GM12874 (cell line): Measurements from ENCODE around the gene TNFSF4.

ENCODE experiments used
- CTCF ChIP-seq: IDR thresholded peaks from 2 replicates; pipeline ENCODE4 v1.5.1; 2011; ENCODE audit warnings: low read depth, mild to moderate bottlenecking, control low read depth, low read length, moderate library complexity; ENCODE audit not compliant: insufficient read depth

The TNFSF4 gene

DNA sequence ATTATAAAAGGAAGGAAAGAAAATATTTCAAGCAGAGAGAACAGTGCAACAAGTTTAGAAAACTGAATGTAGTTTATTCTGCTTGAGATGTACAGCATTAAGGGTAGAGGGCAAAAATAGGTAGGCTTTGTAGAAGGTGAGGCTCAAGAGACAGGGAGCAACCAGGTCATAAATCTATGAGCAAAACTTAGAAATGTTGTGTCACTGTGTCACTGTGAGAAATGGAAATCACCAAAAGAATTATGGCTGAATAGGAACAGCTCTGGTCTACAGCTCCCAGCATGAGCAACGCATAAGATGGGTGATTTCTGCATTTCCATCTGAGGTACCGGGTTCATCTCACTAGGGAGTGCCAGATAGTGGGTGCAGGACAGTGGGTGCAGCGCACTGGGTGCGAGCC, 53.6 kb downstream of the TNFSF4 start:
- no peak for TF ChIP-seq CTCF

GRCh38 chr1:173152598-173152997, 54.5 kb downstream of the TNFSF4 start:
- TF ChIP-seq CTCF = no peak

DNA sequence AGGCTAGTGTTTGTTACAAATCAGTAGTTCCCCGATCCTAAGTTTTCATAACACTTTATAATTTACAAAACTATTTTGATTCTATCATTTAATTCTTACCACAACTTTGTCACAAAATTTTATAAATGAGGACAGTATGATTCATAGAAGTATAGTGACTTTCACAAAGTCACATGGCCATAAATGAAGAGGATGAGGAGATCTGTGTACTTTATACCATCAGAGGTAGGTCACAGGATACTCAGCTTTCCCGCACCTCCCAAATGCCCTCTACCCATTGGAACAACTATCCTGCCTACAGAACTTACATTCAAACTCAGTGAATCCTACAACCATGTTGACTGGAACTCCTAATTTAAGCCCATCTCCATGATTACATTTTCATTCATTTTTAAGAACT, 56.3 kb downstream of the TNFSF4 start:
- TF ChIP-seq CTCF = no peak

DNA sequence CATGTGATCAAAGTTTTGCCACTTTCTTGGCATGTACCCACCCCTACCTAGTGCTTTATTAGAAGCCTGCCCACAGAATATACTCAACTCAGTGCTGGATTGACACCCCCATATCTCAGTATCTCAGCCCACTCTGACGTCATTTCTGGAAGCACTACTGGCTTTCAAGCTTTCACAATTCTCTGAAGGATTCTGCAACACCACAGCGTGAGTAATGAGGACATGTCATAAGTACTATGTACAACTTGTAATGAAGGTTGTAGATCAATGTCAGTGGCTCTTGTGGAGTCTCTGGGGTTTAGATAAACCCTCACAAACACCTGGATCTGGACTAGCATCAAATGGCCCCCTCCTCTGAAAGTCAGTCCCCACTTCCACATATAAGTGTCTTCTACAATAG, 57.2 kb downstream of the TNFSF4 start:
- TF ChIP-seq CTCF = no peak

GRCh38 chr1:173148971-173149370, 58.2 kb downstream of the TNFSF4 start:
- TF ChIP-seq CTCF = no peak

DNA sequence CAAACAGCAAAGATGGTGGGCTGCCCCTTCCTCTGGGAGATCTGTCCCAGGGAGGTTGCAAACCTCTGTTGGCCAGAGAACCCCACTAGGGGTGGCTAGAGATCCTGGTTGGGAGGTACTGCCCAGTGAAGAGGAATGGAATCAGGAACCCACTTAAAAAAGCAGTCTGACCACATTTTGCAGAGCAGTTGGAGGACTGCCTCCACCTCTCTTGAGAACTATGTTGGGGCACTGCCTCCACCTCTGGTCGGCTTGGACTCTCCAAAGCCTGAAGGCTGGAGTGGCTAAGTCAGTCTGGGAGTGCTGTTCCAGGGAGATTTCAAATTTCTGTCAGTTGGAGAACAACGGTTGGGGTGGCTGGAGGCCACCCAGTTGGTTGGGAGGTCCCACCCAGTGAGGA, 58.6 kb downstream of the TNFSF4 start:
- TF ChIP-seq CTCF = no peak

GRCh38 chr1:173140733-173141132, 66.4 kb downstream of the TNFSF4 start:
- no peak for TF ChIP-seq CTCF

DNA sequence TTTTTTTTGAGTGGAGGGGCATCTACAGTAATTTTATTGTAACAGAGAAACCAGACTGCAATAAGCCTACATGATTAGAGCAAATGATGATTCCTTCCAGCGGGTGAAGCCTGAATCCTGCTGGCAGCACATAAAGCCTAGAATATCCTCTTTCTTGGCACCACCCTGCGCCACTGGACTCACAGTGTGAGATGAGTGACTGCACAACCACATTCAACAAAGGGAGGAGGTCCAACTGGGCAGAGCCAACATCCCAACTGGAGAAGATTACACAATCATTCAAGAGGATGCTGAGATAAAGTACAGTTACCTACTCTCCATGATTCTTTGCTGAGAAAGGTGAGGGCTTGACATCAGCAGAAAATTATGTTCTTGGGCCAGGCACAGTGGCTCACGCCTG, 67.4 kb downstream of the TNFSF4 start:
- no peak for TF ChIP-seq CTCF
